Measurements from ENCODE around the gene COL1A1.
A peak's percentile ranks its signal among the peaks of the same experiment; 100 is the strongest.

COL1A1 gene

DNA sequence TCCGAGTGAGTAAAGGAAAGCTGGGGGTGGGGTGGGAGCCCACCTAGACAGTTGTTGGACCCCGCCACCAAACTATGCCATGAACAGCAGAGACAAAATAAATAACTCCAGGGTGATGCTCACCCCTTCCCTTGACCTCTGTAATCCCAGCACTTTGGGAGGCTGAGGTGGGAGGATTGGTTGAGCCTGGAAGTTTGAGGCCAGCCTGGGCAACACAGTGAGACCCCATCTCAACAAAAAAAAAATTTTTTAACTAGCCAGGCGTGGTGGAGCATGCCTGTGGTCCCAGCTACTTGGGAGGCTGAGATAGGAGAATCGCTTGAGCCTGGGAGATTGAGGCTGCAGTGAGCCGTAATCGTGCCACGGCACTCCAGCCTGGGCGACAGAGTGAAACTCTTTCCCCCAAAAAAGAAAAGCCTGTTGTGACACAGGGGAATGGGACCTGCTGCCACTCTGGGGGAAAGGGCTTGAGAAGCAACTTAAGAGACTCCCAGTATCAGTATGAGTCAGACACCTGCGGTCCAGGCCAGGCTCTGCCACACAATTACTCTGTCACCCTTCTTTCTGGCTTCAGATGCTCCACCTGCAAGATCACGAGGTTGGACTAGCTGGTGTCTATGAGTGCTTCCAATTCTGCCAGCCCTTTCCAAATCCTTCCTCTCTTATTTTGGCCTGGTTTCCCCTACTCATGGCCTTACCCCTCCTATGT is 30.6 kb downstream of the COL1A1 start:
- no peak for DNase-seq

DNA sequence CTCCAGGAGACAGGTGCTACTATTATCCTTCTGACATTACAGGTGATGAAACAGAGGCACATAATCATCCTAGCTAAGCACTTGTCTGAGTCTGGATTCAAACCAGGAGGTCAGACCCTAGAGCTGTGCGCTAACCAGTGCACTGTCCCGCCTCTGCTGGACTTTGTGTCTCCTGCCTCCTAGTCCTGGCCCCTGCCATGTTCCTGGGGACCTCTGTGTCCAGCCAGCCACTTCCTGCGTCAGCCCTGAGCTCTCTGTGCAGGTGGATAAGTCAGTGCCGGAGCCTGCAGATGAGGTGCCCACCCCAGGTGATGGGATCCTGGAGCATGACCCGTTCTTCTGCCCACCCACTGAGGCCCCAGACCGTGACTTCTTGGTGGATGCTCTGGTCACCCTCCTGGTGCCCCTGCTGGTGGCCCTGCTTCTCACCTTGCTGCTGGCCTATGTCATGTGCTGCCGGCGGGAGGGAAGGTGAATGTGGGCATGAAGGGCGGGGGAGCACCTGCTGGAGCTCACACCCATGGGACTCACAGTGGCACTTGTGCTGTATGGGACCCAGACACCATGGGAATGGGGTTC is 31.5 kb downstream of the COL1A1 start:
- no peak for DNase-seq

DNA sequence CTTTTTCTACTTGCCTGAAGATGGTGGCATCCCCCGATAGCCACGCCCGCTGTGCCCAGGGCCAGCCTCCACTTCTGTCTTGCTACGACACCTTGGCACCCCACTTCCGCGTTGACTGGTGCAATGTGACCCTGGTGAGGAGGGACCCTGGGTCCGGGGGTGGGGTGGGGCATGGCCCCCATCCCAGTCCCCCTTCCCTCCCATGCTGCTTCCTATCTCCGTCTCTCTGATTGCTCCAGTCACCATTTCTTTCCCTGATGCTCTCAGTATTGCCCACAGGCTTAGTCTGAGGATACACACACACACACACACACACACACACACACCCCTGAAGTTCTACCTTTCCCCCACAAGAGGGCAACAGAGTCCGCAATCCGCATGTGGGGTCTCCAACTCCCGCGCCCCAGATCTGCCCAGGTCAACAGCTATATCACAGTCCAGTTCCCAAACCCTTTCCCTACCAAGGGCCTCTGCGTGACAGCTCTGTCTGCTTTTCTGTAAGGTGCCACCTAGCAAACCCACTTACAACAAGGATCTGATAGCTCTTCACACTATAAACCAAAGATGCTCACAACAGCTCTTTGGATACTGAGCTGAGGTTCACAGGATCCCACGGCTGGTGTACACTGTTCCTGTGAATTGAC is 32.2 kb downstream of the COL1A1 start:
- peak; percentile 24 to 44 for DNase-seq

GRCh38 chr17:50168319-50168718 is 33.1 kb downstream of the COL1A1 start:
- DNase-seq: no peak

DNA sequence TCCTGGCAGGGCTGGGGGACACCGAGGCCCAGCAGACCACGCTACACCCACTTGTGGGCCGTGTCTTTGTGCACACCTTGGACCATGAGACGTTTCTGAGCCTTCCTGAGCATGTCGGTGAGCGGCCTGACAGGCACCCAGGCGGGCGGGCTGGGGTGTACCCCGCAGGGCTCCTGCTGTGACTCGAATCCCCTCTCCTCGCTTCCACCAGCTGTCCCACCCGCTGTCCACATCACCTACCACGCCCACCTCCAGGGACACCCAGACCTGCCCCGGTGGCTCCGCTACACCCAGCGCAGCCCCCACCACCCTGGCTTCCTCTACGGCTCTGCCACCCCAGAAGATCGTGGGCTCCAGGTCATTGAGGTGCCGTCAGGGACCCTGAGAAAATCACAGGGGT is 34.1 kb downstream of the COL1A1 start:
- no peak for DNase-seq

- no peak for DNase-seq
Measured at GRCh38 chr17:50166518-50167181, 34.8 kb downstream of the COL1A1 start.

- no peak for DNase-seq
Measured at GRCh38 chr17:50165867-50166517, 35.4 kb downstream of the COL1A1 start, which contains the start of gene SGCA. Gene SGCA (plus strand): TSS chr17:50166005. CDS start chr17:50166041, 36 bp downstream.

DNA sequence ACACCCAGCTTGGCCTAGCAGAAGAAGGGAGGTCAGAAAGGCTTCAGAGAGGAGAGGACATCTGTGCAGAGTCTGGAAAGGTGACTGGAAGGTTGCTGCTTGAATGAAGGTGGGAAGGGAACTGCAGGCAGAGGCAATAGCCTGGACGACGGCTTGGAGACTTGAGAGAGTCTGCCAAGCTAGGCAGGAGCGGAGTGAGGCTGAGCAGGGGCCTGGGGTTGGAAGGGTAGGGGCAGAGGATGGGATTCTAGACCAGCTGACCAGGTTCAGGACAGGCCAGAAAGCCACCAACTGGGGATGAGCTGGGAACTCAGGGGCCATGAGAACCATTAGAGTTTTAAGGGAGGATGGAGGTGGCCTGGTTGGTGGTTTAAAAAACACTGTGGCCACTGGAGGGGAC is 36.0 kb downstream of the COL1A1 start:
- DNase-seq: no peak

- no peak for DNase-seq
Measured at GRCh38 chr17:50165066-50165465, 36.4 kb downstream of the COL1A1 start.

GRCh38 chr17:50164697-50164988 is 36.8 kb downstream of the COL1A1 start:
- no peak for DNase-seq

DNA sequence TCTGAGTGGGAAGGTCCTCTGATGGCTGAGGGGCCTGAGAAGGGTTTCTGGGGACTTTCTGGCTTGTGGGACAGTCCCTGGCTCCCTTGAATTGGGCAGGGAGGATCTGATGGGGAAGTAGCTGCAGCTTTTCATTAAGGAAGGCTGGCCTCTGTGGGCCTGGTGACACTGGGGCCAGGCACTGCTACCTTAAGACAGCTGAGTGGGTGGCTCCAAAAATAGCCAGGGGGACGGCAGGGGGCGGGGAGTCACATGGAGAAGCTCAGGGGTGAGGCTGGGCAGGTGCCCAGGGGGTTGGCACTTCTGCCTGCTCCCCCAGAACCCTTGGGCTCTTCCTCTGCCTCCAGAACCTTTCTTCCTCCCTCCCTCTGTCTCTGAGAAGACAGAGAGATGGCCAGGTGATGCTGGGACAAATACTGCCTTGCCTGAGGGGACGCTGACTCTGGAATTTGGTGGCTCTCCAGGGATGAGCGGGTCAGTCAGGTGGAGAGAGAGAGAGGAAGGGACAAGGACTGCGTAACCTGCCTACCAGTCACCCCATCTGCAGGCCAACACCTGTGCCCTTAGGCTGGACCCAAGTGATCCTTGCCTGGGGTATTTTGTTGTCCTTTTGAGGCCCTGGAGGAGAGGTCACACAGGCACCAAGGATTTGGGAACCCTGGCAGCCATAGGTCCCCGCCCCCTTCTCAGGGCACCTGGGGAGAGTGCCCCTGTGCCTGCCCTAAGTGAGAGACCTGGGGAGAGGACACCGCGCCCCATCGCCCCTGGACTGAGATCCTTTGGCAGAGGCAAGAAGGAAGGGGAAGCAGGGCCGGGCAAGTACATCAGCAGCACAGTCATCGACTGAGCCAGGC is 37.4 kb downstream of the COL1A1 start:
- DNase-seq: no peak

GRCh38 chr17:50162466-50163254 is 38.8 kb downstream of the COL1A1 start:
- no peak for DNase-seq

DNA sequence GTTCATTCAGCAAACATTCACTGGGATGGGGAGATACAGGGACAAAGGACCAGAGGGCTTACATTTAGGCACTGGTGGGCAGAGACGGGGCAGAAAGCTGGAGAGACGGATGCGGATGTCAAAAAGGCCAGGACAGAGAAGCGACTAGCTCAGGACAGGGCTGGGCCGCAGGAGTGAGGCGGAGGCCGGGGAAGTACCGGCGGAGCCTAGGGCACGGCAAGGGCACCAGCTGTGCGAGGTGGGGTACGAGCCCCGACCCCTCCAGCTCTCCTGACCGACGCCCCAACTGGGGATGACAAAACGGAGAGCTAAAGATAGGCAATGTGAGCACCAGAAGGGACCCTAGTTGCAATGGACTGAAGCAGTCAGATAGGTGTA is 39.5 kb downstream of the COL1A1 start:
- no peak for DNase-seq

DNA sequence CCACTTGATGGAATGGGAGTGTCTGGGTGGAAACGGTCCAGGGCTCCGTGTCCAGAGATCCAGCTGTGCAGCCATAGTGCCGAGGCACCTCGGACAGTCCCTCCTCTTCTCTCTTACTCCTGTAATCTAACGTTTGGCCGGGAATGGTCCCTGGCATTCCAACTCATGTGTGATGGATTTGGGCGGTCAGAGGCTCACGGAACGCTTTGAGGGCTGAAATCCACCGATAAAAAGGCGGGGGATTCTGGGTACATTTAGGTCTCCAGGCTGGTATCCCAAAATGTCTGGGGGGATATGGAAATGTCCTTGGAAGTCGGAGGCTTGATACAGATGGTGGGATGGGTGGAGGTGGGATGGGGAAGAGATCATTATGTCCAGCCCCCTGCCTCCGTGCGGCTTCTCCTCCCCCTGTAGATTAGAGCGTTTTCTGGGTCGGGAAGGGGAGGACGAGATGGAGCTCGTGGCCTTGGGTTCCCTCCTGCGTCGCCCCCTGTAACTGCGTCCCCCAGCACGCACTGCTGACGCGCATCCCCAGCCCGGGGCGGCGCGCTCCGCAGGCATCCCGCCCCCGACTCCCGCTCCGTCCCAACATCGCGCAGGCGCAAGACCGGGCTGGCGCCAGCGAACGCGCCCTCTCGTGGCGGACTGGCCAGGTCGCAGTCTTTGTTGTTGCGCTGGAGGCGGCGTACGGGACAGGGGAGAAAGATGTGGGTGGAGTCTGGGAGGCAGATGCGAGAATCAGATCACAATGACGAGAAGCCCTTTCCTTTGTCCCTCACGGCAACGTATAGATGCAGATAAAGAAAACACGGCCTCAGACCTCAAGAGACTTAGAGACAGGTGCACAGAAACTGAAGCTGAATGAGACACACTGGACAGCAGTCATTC is 40.2 kb downstream of the COL1A1 start:
- DNase-seq: peak; percentile 93 to 94

GRCh38 chr17:50157891-50158290 is 43.5 kb downstream of the COL1A1 start:
- no peak for DNase-seq

GRCh38 chr17:50155115-50155819 is 46.2 kb downstream of the COL1A1 start:
- no peak for DNase-seq

DNA sequence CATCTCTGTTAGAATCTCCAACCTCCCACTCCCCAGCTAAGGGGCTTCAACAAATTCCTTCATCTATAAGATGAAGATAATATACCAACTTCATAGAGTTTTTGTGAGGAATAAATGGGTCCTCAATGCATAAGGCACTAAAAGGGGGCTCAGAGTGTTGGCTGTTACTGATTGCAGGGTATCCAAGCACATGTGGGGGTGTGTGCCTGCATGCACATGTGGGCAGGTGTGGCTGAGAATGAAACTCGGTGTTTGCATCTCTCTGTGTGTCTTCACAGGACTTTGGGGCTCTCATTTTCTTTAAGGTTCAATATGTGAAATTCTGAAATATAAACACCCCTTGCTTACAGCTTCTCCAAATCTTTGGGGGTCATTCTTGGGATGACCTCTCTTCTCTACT is 46.8 kb downstream of the COL1A1 start:
- DNase-seq: no peak

- no peak for DNase-seq
Measured at GRCh38 chr17:50153650-50154575, 47.5 kb downstream of the COL1A1 start.

- no peak for DNase-seq
Measured at GRCh38 chr17:50152736-50153135, 48.7 kb downstream of the COL1A1 start.

Measured in NCI-H2081 (cell line).